ENCODE measurements around the gene KHDC4. TPM values are rescaled to one million over a fixed set of nuclear protein-coding genes. Genes with fewer than 3 reads are reported as not detected.

KHDC4 gene
- total RNA-seq, 1 donor from 2014 or later = 51.8 TPM

GRCh38 chr1:155973723-155974122, 39.5 kb upstream of the KHDC4 start:
- peaks cover 20% of the 10 kb centered on the region for H3K9me3 Mint-ChIP-seq (ENCODE audit: unreplicated experiment)
- no peak for TF ChIP-seq CTCF (IDR thresholded peaks at IDR 0.05; ENCODE audit: partially characterized antibody, unreplicated experiment)
- H3K36me3 Mint-ChIP-seq (ENCODE audit: unreplicated experiment) = peaks cover 5% of the 10 kb centered on the region
- H3K4me1 Mint-ChIP-seq (ENCODE audit: low read depth, unreplicated experiment) = peaks cover 52% of the 10 kb centered on the region
- no peak for DNase-seq
- peaks cover 26% of the 10 kb centered on the region for H3K27me3 Mint-ChIP-seq (ENCODE audit: unreplicated experiment)
- H3K4me3 Mint-ChIP-seq (ENCODE audit: unreplicated experiment) = peak overlapping the region; percentile 99
- H3K27ac Mint-ChIP-seq (ENCODE audit: unreplicated experiment) = no peak overlapping the region

- TF ChIP-seq CTCF (IDR thresholded peaks at IDR 0.05; ENCODE audit: partially characterized antibody, unreplicated experiment) = no peak
- Mint-ChIP-seq H3K4me1 (ENCODE audit: low read depth, unreplicated experiment) (peaks cover 66% of the 10 kb centered on the region), H3K27me3 (ENCODE audit: unreplicated experiment) (peaks cover 31% of the 10 kb centered on the region), H3K27ac (ENCODE audit: unreplicated experiment) (no peak overlapping the region), H3K9me3 (ENCODE audit: unreplicated experiment) (peaks cover 20% of the 10 kb centered on the region), H3K4me3 (ENCODE audit: unreplicated experiment) (peak overlapping the region; percentile 38), H3K36me3 (ENCODE audit: unreplicated experiment) (peaks cover 5% of the 10 kb centered on the region)
- DNase-seq = no peak
These were observed 37.9 kb upstream of the KHDC4 start for GRCh38 chr1:155971910-155972809.

- peaks cover 5% of the 10 kb centered on the region for H3K36me3 Mint-ChIP-seq (ENCODE audit: unreplicated experiment)
These were observed 36.4 kb upstream of the KHDC4 start for GRCh38 chr1:155970531-155971167.

GRCh38 chr1:155969377-155969791, 35.2 kb upstream of the KHDC4 start:
- Mint-ChIP-seq H3K27me3 (ENCODE audit: unreplicated experiment) (peaks cover 23% of the 10 kb centered on the region), H3K27ac (ENCODE audit: unreplicated experiment) (peak overlapping the region; percentile 86), H3K36me3 (ENCODE audit: unreplicated experiment) (peaks cover 5% of the 10 kb centered on the region), H3K4me1 (ENCODE audit: low read depth, unreplicated experiment) (peaks cover 49% of the 10 kb centered on the region), H3K9me3 (ENCODE audit: unreplicated experiment) (peaks cover 11% of the 10 kb centered on the region), H3K4me3 (ENCODE audit: unreplicated experiment) (peak overlapping the region; percentile 69)
- DNase-seq = no peak
- no peak for TF ChIP-seq CTCF (IDR thresholded peaks at IDR 0.05; ENCODE audit: partially characterized antibody, unreplicated experiment)

More at GRCh38 chr1:155970531-155971167, 36.4 kb upstream of the KHDC4 start:
- Mint-ChIP-seq H3K9me3 (ENCODE audit: unreplicated experiment) (peaks cover 14% of the 10 kb centered on the region), H3K4me1 (ENCODE audit: low read depth, unreplicated experiment) (peaks cover 58% of the 10 kb centered on the region), H3K27me3 (ENCODE audit: unreplicated experiment) (peaks cover 30% of the 10 kb centered on the region), H3K27ac (ENCODE audit: unreplicated experiment) (peak overlapping the region; percentile 77), H3K4me3 (ENCODE audit: unreplicated experiment) (peak overlapping the region; percentile 57)
- TF ChIP-seq CTCF (IDR thresholded peaks at IDR 0.05; ENCODE audit: partially characterized antibody, unreplicated experiment) = no peak
- no peak for DNase-seq
